Neural cell (in vitro differentiated cells): Measurements from ENCODE around the gene PDYN. TPM values are rescaled to one million over a fixed set of nuclear protein-coding genes. Genes with fewer than 3 reads are reported as not detected.

Source experiments
- H2AFZ ChIP-seq: fragments of 200-600, 300-800 bp; sonication (generic), shearing (Covaris generic); 2 replicates; pipeline ENCODE4 v1.6.0; 2014; ENCODE audit warnings: low read depth, mild to moderate bottlenecking, antibody characterized with exemption, low read length, moderate library complexity
- H3F3A ChIP-seq: fragments of 200-600 bp; shearing (Covaris generic); 2 replicates; pipeline ENCODE4 v1.6.1; 2016; ENCODE audit warnings: mild to moderate bottlenecking, moderate library complexity, mixed read lengths, antibody characterized with exemption, low read length; ENCODE audit not compliant: insufficient read depth, poor library complexity, severe bottlenecking
- H3K27ac ChIP-seq: fragments of 200-600, 300-800 bp; sonication (generic), shearing (Covaris generic); 2 replicates; pipeline ENCODE4 v1.5.1; 2014; ENCODE audit warnings: mild to moderate bottlenecking, low read length, moderate library complexity
- H3K27me3 ChIP-seq: fragments of 300-800, 200-600 bp; sonication (generic), shearing (Covaris generic); 2 replicates; pipeline ENCODE4 v1.6.0; 2014; ENCODE audit warnings: mild to moderate bottlenecking, low read depth, low read length, moderate library complexity; ENCODE audit not compliant: insufficient read depth
- H3K36me3 ChIP-seq: fragments of 300-800, 200-600 bp; sonication (generic), shearing (Covaris generic); 2 replicates; pipeline ENCODE4 v1.5.1; 2014; ENCODE audit warnings: mild to moderate bottlenecking, antibody characterized with exemption, low read length, moderate library complexity; ENCODE audit not compliant: insufficient read depth
- H3K4me2 ChIP-seq: fragments of 300-800, 200-600 bp; sonication (generic), shearing (Covaris generic); 2 replicates; pipeline ENCODE4 v1.6.0; 2014; ENCODE audit warnings: mild to moderate bottlenecking, low read length
- H3K4me3 ChIP-seq: fragments of 300-800, 200-600 bp; sonication (generic), shearing (Covaris generic); 2 replicates; pipeline ENCODE4 v1.5.1; 2014; ENCODE audit warnings: mild to moderate bottlenecking, low read length, moderate library complexity
- H3K79me2 ChIP-seq: fragments of 200-600 bp; shearing (Covaris generic); replicated peaks from 2 replicates; pipeline ENCODE4 v1.6.0; 2014; ENCODE audit warnings: mild to moderate bottlenecking, low read length, moderate library complexity; ENCODE audit not compliant: insufficient read depth
- H3K9ac ChIP-seq: fragments of 300-800, 200-600 bp; sonication (generic), shearing (Covaris generic); 2 replicates; pipeline ENCODE4 v1.6.1; 2016; ENCODE audit warnings: mild to moderate bottlenecking, low read length, mixed read lengths
- H3K9me2 ChIP-seq: fragments of 200-600 bp; shearing (Covaris generic); 2 replicates; pipeline ENCODE4 v1.6.1; 2016; ENCODE audit warnings: mild to moderate bottlenecking, low read length, mixed read lengths; ENCODE audit not compliant: insufficient read depth
- H3K9me3 ChIP-seq: fragments of 200-600, 300-800 bp; sonication (generic), shearing (Covaris generic); 2 replicates; pipeline ENCODE4 v1.6.1; 2016; ENCODE audit warnings: mild to moderate bottlenecking, mixed run types, low read length, moderate library complexity, mixed read lengths
- H4K20me1 ChIP-seq: fragments of 200-600 bp; shearing (Covaris generic); 2 replicates; pipeline ENCODE4 v1.6.1; 2016; ENCODE audit warnings: mild to moderate bottlenecking, mixed run types; ENCODE audit not compliant: insufficient read depth
- EP300 ChIP-seq: fragments of 450-650 bp; conservative IDR thresholded peaks from 2 replicates; pipeline ENCODE4 v1.6.1; 2014; ENCODE audit warnings: antibody characterized with exemption, mild to moderate bottlenecking, moderate library complexity; ENCODE audit not compliant: poor library complexity, severe bottlenecking
- EZH2 ChIP-seq: fragments of 200-600, 300-800 bp; shearing (Covaris generic), sonication (generic); IDR thresholded peaks from 2 replicates; pipeline ENCODE4 v1.6.1; 2014; ENCODE audit warnings: antibody characterized with exemption, low read length, borderline replicate concordance, mild to moderate bottlenecking; ENCODE audit not compliant: insufficient read depth, poor library complexity, severe bottlenecking
- MXI1 ChIP-seq: fragments of 450-650 bp; conservative IDR thresholded peaks from 2 replicates; pipeline ENCODE4 v1.6.1; 2014; ENCODE audit warnings: antibody characterized with exemption, mild to moderate bottlenecking; ENCODE audit not compliant: poor library complexity, severe bottlenecking
- POLR2AphosphoS5 ChIP-seq: IDR thresholded peaks from 2 replicates; pipeline ENCODE4 v1.6.1; 2012
- RAD21 ChIP-seq: fragments of 450-650 bp; conservative IDR thresholded peaks from 2 replicates; pipeline ENCODE4 v1.6.1; 2014; ENCODE audit warnings: antibody characterized with exemption, mild to moderate bottlenecking, moderate library complexity
- SMC3 ChIP-seq: fragments of 450-650 bp; conservative IDR thresholded peaks from 2 replicates; pipeline ENCODE4 v1.6.1; 2014; ENCODE audit warnings: antibody characterized with exemption, mild to moderate bottlenecking, moderate library complexity; ENCODE audit not compliant: poor library complexity
- TAF1 ChIP-seq: IDR thresholded peaks from 2 replicates; pipeline ENCODE4 v1.6.1; 2012; ENCODE audit warnings: low read depth
- polyA plus RNA-seq: library from polyadenylated mRNA; depleted of rRNA; stranded (reverse); fragments of >200 nt; gene quantifications from 2 replicates; pipeline ENCODE4 v1.2.3, GENCODE V29; 2014
- TF ChIP-seq, protein P1 (sequence below): fragments of 450-650 bp; IDR thresholded peaks from 2 replicates; pipeline ENCODE4 v1.5.1; 2014; ENCODE audit warnings: antibody characterized with exemption, mild to moderate bottlenecking, moderate library complexity; ENCODE audit not compliant: poor library complexity, severe bottlenecking
- TF ChIP-seq, protein P2 (sequence below): IDR thresholded peaks from 2 replicates; pipeline ENCODE4 v1.6.1; 2012; ENCODE audit warnings: borderline replicate concordance

Gene PDYN
- polyA plus RNA-seq, 1 donor from 2014 or later = 17.3 TPM

DNA sequence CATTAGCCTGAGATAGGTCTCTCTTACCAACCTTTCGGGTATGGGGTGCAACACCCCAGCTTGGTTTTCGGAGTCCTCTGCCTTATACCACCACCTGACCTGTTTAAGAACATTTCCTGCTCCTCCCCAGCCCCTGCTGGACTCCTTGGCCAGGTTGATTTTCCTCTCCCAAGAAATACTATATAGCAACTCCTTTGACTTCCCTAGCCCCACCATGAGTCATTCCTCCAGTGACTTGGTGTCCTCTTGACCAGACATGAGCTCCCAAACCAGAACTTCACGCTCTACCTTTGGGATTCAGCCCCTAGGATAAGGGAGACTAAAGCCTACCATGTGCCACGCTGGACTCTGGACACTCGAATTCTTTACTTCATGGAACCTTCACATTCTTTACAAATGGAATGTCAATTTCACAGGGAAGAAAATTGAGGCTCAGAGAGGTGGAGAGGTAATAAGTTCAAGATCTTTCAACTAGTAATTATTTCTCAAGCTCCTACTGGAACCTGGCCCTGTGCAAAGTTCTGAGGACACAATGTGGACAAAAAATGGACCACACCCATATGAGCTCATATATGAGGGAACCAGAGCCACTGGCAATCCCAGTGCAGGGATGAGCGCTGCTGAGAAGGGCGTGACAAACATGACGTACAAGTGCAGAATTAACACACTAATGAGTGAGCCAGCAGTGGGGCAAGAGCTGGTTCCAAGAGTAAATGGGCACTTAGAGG is 50.4 kb downstream of the PDYN start:
- Histone ChIP-seq H3K27me3 (peaks cover 22% of the 10 kb centered on the region), H3K9ac (no peak overlapping the region), H4K20me1 (no peaks in the 10 kb centered on the region), H3K4me3 (no peak overlapping the region), H3F3A (no peaks in the 10 kb centered on the region), H3K27ac (no peak overlapping the region), H3K4me2 (no peak overlapping the region), H3K79me2 (no peaks in the 10 kb centered on the region), H3K9me3 (no peaks in the 10 kb centered on the region), H3K36me3 (no peaks in the 10 kb centered on the region), H3K9me2 (no peaks in the 10 kb centered on the region), H2AFZ (no peak overlapping the region)
- TF ChIP-seq EP300 (no peak), MXI1 (no peak), EZH2 (no peak), RAD21 (no peak), POLR2AphosphoS5 (no peak), TAF1 (no peak), SMC3 (no peak)
- TF ChIP-seq, protein P1, sequence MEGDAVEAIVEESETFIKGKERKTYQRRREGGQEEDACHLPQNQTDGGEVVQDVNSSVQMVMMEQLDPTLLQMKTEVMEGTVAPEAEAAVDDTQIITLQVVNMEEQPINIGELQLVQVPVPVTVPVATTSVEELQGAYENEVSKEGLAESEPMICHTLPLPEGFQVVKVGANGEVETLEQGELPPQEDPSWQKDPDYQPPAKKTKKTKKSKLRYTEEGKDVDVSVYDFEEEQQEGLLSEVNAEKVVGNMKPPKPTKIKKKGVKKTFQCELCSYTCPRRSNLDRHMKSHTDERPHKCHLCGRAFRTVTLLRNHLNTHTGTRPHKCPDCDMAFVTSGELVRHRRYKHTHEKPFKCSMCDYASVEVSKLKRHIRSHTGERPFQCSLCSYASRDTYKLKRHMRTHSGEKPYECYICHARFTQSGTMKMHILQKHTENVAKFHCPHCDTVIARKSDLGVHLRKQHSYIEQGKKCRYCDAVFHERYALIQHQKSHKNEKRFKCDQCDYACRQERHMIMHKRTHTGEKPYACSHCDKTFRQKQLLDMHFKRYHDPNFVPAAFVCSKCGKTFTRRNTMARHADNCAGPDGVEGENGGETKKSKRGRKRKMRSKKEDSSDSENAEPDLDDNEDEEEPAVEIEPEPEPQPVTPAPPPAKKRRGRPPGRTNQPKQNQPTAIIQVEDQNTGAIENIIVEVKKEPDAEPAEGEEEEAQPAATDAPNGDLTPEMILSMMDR = no peak
- TF ChIP-seq, protein P2, sequence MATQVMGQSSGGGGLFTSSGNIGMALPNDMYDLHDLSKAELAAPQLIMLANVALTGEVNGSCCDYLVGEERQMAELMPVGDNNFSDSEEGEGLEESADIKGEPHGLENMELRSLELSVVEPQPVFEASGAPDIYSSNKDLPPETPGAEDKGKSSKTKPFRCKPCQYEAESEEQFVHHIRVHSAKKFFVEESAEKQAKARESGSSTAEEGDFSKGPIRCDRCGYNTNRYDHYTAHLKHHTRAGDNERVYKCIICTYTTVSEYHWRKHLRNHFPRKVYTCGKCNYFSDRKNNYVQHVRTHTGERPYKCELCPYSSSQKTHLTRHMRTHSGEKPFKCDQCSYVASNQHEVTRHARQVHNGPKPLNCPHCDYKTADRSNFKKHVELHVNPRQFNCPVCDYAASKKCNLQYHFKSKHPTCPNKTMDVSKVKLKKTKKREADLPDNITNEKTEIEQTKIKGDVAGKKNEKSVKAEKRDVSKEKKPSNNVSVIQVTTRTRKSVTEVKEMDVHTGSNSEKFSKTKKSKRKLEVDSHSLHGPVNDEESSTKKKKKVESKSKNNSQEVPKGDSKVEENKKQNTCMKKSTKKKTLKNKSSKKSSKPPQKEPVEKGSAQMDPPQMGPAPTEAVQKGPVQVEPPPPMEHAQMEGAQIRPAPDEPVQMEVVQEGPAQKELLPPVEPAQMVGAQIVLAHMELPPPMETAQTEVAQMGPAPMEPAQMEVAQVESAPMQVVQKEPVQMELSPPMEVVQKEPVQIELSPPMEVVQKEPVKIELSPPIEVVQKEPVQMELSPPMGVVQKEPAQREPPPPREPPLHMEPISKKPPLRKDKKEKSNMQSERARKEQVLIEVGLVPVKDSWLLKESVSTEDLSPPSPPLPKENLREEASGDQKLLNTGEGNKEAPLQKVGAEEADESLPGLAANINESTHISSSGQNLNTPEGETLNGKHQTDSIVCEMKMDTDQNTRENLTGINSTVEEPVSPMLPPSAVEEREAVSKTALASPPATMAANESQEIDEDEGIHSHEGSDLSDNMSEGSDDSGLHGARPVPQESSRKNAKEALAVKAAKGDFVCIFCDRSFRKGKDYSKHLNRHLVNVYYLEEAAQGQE = no peak

DNA sequence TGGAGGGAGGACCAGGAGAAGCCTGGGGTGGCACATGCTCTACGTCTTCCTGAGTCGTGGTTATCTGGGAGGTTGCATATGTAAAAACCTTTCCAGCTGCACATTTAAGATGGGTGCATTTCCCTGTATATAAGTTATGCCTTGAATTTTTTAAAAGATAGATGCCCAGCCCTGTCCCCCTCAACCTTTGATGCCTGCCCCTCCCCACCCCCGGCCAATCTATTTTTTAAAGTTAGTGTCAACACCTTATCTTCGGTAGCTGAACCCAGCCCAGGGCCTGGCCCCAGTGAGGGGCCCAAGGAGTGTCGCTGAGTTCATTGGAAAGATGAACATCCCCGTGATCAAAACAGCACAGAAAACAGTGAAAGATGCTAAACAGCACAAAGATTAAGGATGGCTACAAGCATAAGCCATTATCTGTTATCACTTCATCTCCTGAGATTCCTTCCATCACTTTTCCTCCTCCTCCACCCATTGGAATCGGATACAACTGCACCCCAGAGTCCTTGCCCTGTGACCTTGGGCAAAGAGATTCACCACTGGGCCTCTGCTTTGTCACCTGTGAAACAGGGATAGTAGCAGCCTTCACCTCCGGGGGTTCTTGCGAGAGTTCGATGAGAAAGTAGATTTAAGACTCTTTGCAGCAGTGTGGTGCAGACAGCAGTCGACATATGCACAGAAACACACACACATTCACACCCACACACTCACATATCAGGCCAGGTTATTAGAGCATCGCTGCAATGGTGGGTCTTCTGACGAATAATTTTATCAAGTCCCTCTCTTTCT is 51.2 kb downstream of the PDYN start:
- H3F3A ChIP-seq = no peaks in the 10 kb centered on the region
- no peaks in the 10 kb centered on the region for H3K9me2 ChIP-seq
- H3K9me3 ChIP-seq = no peaks in the 10 kb centered on the region
- no peak overlapping the region for H3K4me2 ChIP-seq
- no peak overlapping the region for H3K4me3 ChIP-seq
- no peak overlapping the region for H3K9ac ChIP-seq
- peaks cover 20% of the 10 kb centered on the region for H3K27me3 ChIP-seq
- no peaks in the 10 kb centered on the region for H3K36me3 ChIP-seq
- H3K27ac ChIP-seq = no peak overlapping the region
- no peak for TF ChIP-seq MXI1
- TF ChIP-seq EP300 = no peak
- no peaks in the 10 kb centered on the region for H4K20me1 ChIP-seq
- H2AFZ ChIP-seq = no peak overlapping the region
- H3K79me2 ChIP-seq = no peaks in the 10 kb centered on the region
